Glutamatergic neuron (in vitro differentiated cells): ENCODE results near the gene SYNGR3. TPM values are rescaled to one million over a fixed set of nuclear protein-coding genes. Genes with fewer than 3 reads are reported as not detected.
A peak's percentile ranks its signal among the peaks of the same experiment; 100 is the strongest.

Experiments used
- DNase-seq: peaks from one replicate; pipeline ENCODE4 v3.0.0; 2022
- H3K27ac Mint-ChIP-seq: one replicate; pipeline ENCODE4 v1.8.0; 2020; ENCODE audit warnings: mild to moderate bottlenecking, mixed read lengths, inconsistent platforms; ENCODE audit not compliant: unreplicated experiment
- H3K27me3 Mint-ChIP-seq: one replicate; pipeline ENCODE4 v1.8.0; 2020; ENCODE audit warnings: mild to moderate bottlenecking, moderate library complexity, mixed read lengths, inconsistent platforms; ENCODE audit not compliant: unreplicated experiment
- H3K36me3 Mint-ChIP-seq: one replicate; pipeline ENCODE4 v1.8.0; 2020; ENCODE audit warnings: mild to moderate bottlenecking, mixed read lengths, inconsistent platforms; ENCODE audit not compliant: unreplicated experiment
- H3K4me1 Mint-ChIP-seq: one replicate; pipeline ENCODE4 v1.8.0; 2020; ENCODE audit warnings: mild to moderate bottlenecking, low read depth, mixed read lengths, inconsistent platforms; ENCODE audit not compliant: unreplicated experiment
- H3K4me3 Mint-ChIP-seq: one replicate; pipeline ENCODE4 v1.8.0; 2020; ENCODE audit warnings: mild to moderate bottlenecking, mixed read lengths, inconsistent platforms; ENCODE audit not compliant: unreplicated experiment
- H3K9me3 Mint-ChIP-seq: one replicate; pipeline ENCODE4 v1.8.0; 2020; ENCODE audit warnings: mild to moderate bottlenecking, moderate library complexity, mixed read lengths, inconsistent platforms; ENCODE audit not compliant: unreplicated experiment
- total RNA-seq: library from RNA; stranded (reverse); fragmentation: NEBNext Ultra II Directional; extraction: Animal tissue kit (Norgen Biotek cat#: 25700); gene quantifications from one replicate; pipeline ENCODE4 v1.2.1, GENCODE V29; 2021; ENCODE audit not compliant: unreplicated experiment
- TF ChIP-seq, protein P1 (sequence below): fragments of 200-600 bp; sonication (generic); IDR thresholded peaks from one replicate; pipeline ENCODE4 v1.5.0; 2021; ENCODE audit not compliant: partially characterized antibody, unreplicated experiment

The SYNGR3 gene
- total RNA-seq, 1 donor from 2014 or later: 45.7 TPM

DNA sequence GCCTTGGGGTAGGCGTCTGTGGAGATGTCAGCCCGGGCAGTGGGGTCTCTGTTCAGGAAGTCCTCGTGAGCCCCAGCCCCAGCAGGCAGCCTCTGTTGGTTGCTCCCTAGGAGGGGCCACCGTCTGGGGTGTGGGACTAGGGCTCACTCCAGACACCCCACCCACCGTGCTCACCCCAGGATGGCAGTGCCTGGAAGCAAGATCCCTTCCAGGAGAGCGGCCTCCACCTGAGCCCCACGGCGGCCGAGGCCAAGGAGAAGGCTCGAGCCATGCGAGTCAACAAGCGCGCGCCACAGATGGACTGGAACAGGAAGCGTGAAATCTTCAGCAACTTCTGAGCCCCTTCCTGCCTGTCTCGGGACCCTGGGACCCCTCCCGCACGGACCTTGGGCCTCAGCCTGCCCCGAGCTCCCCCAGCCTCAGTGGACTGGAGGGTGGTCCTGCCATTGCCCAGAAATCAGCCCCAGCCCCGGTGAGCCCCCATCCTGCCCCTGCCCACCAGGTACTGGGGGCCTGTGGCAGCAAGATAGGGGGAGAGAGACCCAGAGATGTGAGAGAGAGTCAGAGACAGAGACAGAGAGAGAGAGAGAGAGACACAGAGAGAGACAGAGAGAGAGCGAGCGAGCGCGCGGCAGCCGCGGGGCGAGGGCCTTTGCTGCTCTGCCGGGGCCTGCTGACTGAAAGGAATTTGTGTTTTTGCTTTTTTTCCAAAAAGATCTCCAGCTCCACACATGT, 48.0 kb downstream of the SYNGR3 start:
- no peak for DNase-seq
- Mint-ChIP-seq H3K27ac (no peak overlapping the region), H3K4me3 (no peak overlapping the region), H3K4me1 (peaks cover 8% of the 10 kb centered on the region), H3K36me3 (no peaks in the 10 kb centered on the region), H3K27me3 (peaks cover 10% of the 10 kb centered on the region), H3K9me3 (peaks cover 11% of the 10 kb centered on the region)
- TF ChIP-seq, protein P1, sequence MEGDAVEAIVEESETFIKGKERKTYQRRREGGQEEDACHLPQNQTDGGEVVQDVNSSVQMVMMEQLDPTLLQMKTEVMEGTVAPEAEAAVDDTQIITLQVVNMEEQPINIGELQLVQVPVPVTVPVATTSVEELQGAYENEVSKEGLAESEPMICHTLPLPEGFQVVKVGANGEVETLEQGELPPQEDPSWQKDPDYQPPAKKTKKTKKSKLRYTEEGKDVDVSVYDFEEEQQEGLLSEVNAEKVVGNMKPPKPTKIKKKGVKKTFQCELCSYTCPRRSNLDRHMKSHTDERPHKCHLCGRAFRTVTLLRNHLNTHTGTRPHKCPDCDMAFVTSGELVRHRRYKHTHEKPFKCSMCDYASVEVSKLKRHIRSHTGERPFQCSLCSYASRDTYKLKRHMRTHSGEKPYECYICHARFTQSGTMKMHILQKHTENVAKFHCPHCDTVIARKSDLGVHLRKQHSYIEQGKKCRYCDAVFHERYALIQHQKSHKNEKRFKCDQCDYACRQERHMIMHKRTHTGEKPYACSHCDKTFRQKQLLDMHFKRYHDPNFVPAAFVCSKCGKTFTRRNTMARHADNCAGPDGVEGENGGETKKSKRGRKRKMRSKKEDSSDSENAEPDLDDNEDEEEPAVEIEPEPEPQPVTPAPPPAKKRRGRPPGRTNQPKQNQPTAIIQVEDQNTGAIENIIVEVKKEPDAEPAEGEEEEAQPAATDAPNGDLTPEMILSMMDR: no peak

DNA sequence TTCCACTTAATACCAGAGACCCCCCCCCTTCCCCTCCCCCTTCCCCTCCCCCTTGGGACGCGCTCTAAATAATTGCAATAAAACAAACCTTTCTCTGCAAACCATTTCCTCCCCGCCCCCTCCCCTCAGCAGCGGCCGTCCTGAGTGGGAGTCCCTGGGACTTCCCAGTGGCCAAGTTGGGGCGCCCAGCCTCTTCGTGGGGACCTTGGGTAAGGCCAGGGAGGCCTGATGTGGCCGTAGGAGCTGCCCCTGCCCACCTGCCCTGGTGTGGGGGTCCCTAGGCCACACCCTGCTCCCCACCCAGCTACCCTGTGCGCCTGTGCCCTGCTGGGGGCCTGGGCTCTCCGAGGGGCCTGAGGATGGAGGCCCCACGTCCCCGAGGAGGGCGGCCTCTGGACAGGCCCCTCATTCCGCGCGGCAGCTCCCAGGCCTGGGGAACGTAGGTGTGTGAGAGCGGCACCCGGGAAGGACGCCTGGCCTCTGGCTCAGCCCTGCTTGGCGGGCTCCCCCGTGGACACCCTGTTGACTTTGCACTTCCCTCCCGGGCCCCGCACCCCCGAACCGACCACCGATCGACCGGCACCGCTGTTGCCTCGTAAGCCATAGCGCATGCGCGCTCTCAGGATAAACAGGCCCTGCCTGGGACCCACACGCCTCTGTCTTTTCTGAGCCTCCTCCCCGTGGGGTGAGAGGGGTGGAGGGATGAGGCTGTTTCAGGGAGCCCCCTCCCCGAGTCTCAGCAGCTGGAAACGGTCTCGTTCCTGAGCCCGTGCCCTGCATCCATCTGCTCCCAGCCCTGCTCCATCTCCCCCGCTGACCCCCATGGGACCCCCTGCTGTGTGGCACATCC, 48.8 kb downstream of the SYNGR3 start:
- H3K27ac Mint-ChIP-seq: peak overlapping the region; percentile 55
- peaks cover 14% of the 10 kb centered on the region for H3K9me3 Mint-ChIP-seq
- peaks cover 10% of the 10 kb centered on the region for H3K27me3 Mint-ChIP-seq
- H3K4me1 Mint-ChIP-seq: peaks cover 8% of the 10 kb centered on the region
- DNase-seq: no peak
- H3K36me3 Mint-ChIP-seq: no peaks in the 10 kb centered on the region
- TF ChIP-seq, protein P1: no peak
- H3K4me3 Mint-ChIP-seq: peak overlapping the region; percentile 32

DNA sequence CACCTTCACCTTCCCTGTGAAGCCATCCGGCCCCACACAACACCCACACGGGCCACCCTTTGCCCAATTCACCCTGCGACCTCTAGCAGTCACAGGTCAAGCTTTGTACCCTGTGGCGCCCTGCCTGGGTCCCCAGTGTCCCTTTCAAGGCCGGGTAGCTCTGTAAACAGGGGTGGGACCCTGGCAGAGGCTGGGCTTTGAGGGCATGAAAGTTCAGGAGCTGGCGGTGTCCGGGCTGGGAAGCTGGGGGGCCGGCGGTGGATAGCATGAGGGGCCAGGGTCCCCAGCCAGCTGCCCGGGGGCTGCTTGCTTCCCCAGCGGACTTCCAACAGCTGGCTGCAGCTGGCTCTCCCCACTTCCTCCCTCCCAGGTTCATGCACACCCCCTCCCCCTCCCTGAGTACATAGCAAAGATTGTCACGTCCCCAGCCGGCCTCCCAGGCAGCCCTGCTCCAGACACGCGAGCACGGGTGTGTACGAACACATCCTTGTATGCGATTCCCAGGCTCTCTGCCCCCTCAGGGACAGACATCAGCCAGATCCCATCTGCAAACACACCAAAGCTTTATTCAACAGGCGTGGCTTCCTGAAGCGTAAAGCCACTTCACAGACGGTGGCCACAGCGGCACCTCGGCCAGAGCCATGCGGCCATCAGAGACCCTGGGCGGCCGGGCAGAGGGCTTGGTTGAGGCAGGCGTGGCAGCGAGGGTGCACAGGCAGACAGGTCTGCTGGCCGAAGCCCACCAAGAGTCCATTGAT, 49.7 kb downstream of the SYNGR3 start:
- Mint-ChIP-seq H3K4me1 (peaks cover 8% of the 10 kb centered on the region), H3K4me3 (peak overlapping the region; percentile 32), H3K27me3 (peaks cover 10% of the 10 kb centered on the region), H3K27ac (peak overlapping the region; percentile 22), H3K9me3 (peaks cover 12% of the 10 kb centered on the region), H3K36me3 (no peaks in the 10 kb centered on the region)
- peak; percentile 53 for DNase-seq
- TF ChIP-seq, protein P1: no peak

DNA sequence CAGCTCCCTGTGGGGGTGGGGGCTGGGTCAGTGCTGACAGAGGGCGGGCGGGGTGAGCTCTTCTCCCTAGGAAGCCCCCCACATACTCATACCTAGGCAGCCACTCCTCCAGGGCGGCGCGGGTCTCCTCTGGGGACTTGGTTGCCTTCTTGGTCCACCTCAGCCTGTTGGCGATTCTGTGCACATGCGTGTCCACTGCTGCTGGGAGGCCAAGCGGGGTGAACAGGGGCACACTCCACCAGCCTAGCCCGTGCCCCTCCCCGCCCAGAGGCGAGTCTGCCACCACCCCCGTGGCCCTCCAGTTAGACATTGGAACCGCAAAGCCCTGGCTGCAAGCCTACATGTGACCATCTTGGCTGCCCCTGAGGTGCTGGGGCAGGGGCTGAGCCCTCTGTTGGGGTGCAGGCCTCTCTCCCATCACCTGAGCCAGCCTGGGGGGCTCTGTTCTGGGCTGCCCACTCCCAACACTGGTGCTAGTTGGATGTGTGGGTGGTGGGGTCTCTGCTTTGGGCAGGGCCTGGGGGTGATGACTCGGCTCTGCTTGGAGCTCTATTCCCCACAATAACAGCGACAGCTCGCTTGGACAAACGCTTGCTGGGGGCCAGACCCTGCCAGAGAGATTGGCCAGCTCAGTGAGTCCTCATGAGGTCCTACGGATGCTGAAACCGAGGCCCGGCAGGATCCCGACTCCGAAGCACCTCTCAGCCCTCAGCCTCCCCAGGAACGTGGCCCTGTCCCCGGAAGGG, 50.4 kb downstream of the SYNGR3 start:
- H3K4me3 Mint-ChIP-seq: no peak overlapping the region
- H3K36me3 Mint-ChIP-seq: no peaks in the 10 kb centered on the region
- peaks cover 8% of the 10 kb centered on the region for H3K9me3 Mint-ChIP-seq
- peak overlapping the region; percentile 70 for H3K27ac Mint-ChIP-seq
- DNase-seq: no peak
- H3K27me3 Mint-ChIP-seq: peaks cover 7% of the 10 kb centered on the region
- TF ChIP-seq, protein P1: no peak
- H3K4me1 Mint-ChIP-seq: peaks cover 8% of the 10 kb centered on the region
